ENCODE data around the gene PARD6G. TPM values are rescaled to one million over a fixed set of nuclear protein-coding genes. Genes with fewer than 3 reads are reported as not detected.

Gene PARD6G
- total RNA-seq, 1 donor from 2014 or later = 21.8 TPM

DNA sequence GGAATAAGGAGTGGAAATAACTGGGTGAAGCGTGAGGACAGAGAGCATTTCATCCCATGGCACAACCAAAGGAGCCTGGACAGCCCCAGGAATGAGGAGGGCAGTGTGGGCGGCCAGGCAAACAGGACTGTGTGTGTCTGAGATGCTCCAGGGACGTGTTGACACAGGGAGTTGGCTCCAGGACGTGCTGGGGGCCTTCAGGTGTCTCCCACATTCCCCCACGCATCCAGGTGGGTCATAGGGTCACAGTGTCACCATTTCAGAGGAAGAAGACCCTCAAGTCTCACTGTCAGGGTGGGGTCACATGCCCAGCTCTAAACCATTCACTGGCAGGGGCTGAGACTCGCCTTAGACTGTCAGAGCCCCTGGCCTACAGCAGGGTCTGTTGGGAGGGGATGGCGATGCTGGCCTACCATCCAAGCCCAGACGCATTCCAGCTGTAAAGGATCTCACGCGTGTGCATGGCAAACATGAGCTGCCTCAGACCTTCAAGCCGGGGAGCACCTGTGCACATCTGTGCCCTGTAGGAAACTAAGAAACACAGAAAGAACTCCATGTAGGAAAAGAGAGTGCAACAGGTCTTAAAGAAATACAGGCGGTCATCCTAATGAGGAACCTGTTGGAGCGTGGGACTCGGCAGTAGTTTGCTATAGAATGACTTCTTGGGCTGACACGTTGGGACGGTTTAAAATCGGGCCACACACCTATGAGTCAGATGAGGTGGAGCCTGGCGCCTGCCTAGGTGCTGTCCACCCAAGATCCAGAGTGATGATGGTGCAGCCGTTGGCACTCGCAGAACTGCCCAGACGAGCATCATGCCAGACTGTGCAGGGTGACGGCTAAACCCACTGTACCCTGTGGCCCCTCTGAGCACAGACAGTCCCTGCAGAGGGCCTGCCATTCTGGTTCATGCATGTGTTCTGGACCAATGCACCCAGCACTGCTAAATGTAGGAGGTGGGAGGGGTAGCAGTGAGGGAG, 17.3 kb downstream of the PARD6G start:
- Histone ChIP-seq H3K4me3 (no peak overlapping the region), H3K4me2 (no peak overlapping the region), H3K27ac (no peak overlapping the region), H3K4me1 (peaks cover 8% of the 10 kb centered on the region), H3K9me3 (ENCODE audit: low read depth) (no peaks in the 10 kb centered on the region), H3K36me3 (no peaks in the 10 kb centered on the region), H3K27me3 (no peaks in the 10 kb centered on the region), H2AFZ (replicated peaks) (no peak overlapping the region), H4K20me1 (ENCODE audit: low read depth) (peaks cover 65% of the 10 kb centered on the region), H3F3A (ENCODE audit: low read depth) (no peaks in the 10 kb centered on the region), H3K79me2 (ENCODE audit: low read depth) (peaks cover 24% of the 10 kb centered on the region), H3K9ac (no peak overlapping the region)
- Mint-ChIP-seq H3K4me1 (peaks cover 31% of the 10 kb centered on the region), H3K9me3 (peaks cover 3% of the 10 kb centered on the region), H3K27me3 (ENCODE audit: insufficient read depth, low read depth) (peaks cover 2% of the 10 kb centered on the region), H3K4me3 (no peak overlapping the region), H3K27ac (peak overlapping the region; percentile 69), H3K36me3 (peaks cover 10% of the 10 kb centered on the region)
- TF ChIP-seq EZH2 (IDR thresholded peaks at IDR 0.05) = no peak
- TF ChIP-seq EZH2phosphoT487 (IDR thresholded peaks at IDR 0.05) = no peak
- TF ChIP-seq, protein P1, sequence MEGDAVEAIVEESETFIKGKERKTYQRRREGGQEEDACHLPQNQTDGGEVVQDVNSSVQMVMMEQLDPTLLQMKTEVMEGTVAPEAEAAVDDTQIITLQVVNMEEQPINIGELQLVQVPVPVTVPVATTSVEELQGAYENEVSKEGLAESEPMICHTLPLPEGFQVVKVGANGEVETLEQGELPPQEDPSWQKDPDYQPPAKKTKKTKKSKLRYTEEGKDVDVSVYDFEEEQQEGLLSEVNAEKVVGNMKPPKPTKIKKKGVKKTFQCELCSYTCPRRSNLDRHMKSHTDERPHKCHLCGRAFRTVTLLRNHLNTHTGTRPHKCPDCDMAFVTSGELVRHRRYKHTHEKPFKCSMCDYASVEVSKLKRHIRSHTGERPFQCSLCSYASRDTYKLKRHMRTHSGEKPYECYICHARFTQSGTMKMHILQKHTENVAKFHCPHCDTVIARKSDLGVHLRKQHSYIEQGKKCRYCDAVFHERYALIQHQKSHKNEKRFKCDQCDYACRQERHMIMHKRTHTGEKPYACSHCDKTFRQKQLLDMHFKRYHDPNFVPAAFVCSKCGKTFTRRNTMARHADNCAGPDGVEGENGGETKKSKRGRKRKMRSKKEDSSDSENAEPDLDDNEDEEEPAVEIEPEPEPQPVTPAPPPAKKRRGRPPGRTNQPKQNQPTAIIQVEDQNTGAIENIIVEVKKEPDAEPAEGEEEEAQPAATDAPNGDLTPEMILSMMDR (IDR thresholded peaks at IDR 0.05) = no peak
- no peak for DNase-seq (ENCODE audit: low spot score)

DNA sequence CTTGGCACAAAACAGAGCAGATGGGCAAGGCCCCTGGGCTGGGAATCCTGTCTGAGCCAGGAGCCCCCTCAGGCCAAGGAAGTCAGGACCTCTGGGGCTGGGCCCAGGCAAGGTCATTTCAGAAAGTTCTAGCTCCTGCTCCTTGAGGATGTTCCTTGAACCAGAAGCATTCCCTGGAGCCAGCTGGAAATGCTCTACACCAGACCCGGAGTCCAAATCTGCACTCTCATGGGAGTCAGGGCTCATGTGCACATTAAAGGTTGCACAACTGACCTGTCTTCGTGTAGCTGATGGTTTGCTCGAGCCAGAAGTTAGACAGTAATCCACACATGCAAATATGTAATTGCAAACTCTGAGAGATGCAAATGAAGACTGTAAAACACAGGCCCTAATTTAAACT, 18.0 kb downstream of the PARD6G start:
- Histone ChIP-seq H3K9ac (no peak overlapping the region), H3K27ac (no peak overlapping the region), H3K4me2 (no peak overlapping the region), H3K27me3 (no peaks in the 10 kb centered on the region), H3K4me1 (peaks cover 11% of the 10 kb centered on the region), H3K79me2 (ENCODE audit: low read depth) (peaks cover 26% of the 10 kb centered on the region), H3K4me3 (no peak overlapping the region), H3K36me3 (no peaks in the 10 kb centered on the region), H4K20me1 (ENCODE audit: low read depth) (peaks cover 69% of the 10 kb centered on the region), H2AFZ (replicated peaks) (no peak overlapping the region), H3F3A (ENCODE audit: low read depth) (no peaks in the 10 kb centered on the region), H3K9me3 (ENCODE audit: low read depth) (no peaks in the 10 kb centered on the region)
- Mint-ChIP-seq H3K36me3 (peaks cover 10% of the 10 kb centered on the region), H3K4me1 (peaks cover 34% of the 10 kb centered on the region), H3K27me3 (ENCODE audit: insufficient read depth, low read depth) (peaks cover 2% of the 10 kb centered on the region), H3K9me3 (peaks cover 3% of the 10 kb centered on the region), H3K4me3 (no peak overlapping the region), H3K27ac (peak overlapping the region; percentile 51)
- TF ChIP-seq, protein P1 (IDR thresholded peaks at IDR 0.05) = no peak
- no peak for TF ChIP-seq EZH2phosphoT487 (IDR thresholded peaks at IDR 0.05)
- no peak for TF ChIP-seq EZH2 (IDR thresholded peaks at IDR 0.05)
- no peak for DNase-seq (ENCODE audit: low spot score)

DNA sequence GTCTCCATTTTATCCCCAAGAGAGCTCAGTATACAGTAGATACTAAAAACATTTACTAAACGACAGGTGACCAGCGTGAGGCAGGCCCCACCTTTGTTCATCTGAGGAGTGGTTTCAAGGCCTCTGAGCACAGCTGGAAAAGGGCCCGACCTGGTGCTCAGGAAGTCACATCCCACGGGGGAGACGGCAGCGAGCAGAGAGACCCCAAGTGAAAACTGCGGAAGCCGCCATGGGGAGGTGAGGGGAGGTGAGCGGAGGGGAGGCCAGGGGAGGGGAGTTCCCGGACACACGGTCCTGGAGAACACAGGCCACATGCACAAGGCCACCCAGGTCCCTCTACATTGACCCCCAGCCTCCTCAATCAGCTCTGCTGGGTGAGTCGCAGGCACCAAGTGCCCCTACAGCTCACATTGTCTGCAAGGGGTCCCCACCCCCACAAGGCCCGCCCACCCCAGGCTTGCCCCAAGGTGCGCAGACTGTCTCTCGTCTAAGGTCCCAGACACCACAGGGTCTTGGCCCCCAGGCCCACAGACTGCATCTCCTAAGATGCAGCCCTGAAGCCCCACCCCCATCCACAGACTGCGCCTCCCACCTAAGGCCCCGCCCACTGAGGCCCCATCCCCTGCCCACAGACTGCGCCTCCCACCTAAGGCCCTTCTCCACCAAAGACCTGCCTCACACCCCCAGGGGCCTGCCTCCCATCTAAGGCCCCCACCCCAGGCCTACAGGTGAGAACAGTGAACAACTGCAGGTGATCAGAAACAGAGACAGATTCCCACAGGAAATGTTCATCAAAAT, 19.1 kb downstream of the PARD6G start:
- H3F3A ChIP-seq (ENCODE audit: low read depth) = no peaks in the 10 kb centered on the region
- H3K4me1 Mint-ChIP-seq = peaks cover 24% of the 10 kb centered on the region
- no peak overlapping the region for H3K27ac ChIP-seq
- peaks cover 2% of the 10 kb centered on the region for H3K27me3 Mint-ChIP-seq (ENCODE audit: insufficient read depth, low read depth)
- peaks cover 9% of the 10 kb centered on the region for H3K9me3 Mint-ChIP-seq
- H4K20me1 ChIP-seq (ENCODE audit: low read depth) = peaks cover 65% of the 10 kb centered on the region
- H3K27me3 ChIP-seq = no peaks in the 10 kb centered on the region
- peaks cover 11% of the 10 kb centered on the region for H3K4me1 ChIP-seq
- no peak overlapping the region for H3K4me3 Mint-ChIP-seq
- no peak for DNase-seq (ENCODE audit: low spot score)
- peaks cover 11% of the 10 kb centered on the region for H3K36me3 Mint-ChIP-seq
- H3K36me3 ChIP-seq = no peaks in the 10 kb centered on the region
- H3K27ac Mint-ChIP-seq = peak overlapping the region; percentile 66
- TF ChIP-seq EZH2phosphoT487 (IDR thresholded peaks at IDR 0.05) (no peak), EZH2 (IDR thresholded peaks at IDR 0.05) (no peak)
- TF ChIP-seq, protein P1 (IDR thresholded peaks at IDR 0.05) = no peak
- H3K9me3 ChIP-seq (ENCODE audit: low read depth) = no peaks in the 10 kb centered on the region
- peaks cover 17% of the 10 kb centered on the region for H3K79me2 ChIP-seq (ENCODE audit: low read depth)
- H2AFZ ChIP-seq (replicated peaks) = no peak overlapping the region
- no peak overlapping the region for H3K9ac ChIP-seq
- H3K4me2 ChIP-seq = no peak overlapping the region
- H3K4me3 ChIP-seq = no peak overlapping the region

All from neural progenitor cell (in vitro differentiated cells).